IMR-90 (cell line): ENCODE data around the gene BRIP1. TPM values are rescaled to one million over a fixed set of nuclear protein-coding genes. Genes with fewer than 3 reads are reported as not detected.

Experiments used
- ATAC-seq: fragments of 200-7000 bp; cut with Tn5 transposase; 2 replicates; pipeline ENCODE4 v1.9.1; 2020; ENCODE audit warnings: low read depth, mild to moderate bottlenecking, moderate library complexity
- BruUV-seq: library from RNA; stranded (reverse); fragments of 400-500 nt; replicated peaks from 2 replicates; lab custom pipeline; 2021; lab: Mats Ljungman, UMichigan
- CTCF ChIA-PET: fragments of 300-600 bp; formaldehyde crosslinking; extraction: SDS; loops from one replicate; lab custom pipeline; 2021; ENCODE audit warnings: antibody characterized with exemption; lab: Yijun Ruan, JAX
- POLR2A ChIA-PET: fragments of 300-600 bp; sonication (Branson Sonifier 250); formaldehyde crosslinking; loops from one replicate; lab custom pipeline; 2022; ENCODE audit warnings: antibody characterized with exemption; ENCODE audit not compliant: unreplicated experiment; lab: Charles Lee
- DNase-seq: peaks from one replicate; pipeline ENCODE4 v3.0.0; 2013
- H2AFZ ChIP-seq: replicated peaks from 2 replicates; pipeline ENCODE3; 2013; ENCODE audit warnings: low read length, mild to moderate bottlenecking; ENCODE audit not compliant: poor library complexity
- H2AK5ac ChIP-seq: 2 replicates; pipeline ENCODE4 v1.6.1; 2013; ENCODE audit warnings: low read depth, low read length, inconsistent platforms
- H2AK9ac ChIP-seq: replicated peaks from 2 replicates; pipeline ENCODE3; 2013; ENCODE audit warnings: mild to moderate bottlenecking, low read depth, low read length, moderate library complexity; ENCODE audit not compliant: poor library complexity
- H2BK120ac ChIP-seq: 2 replicates; pipeline ENCODE4 v1.6.1; 2013; ENCODE audit warnings: low read depth, low read length, inconsistent platforms
- H2BK15ac ChIP-seq: 3 replicates; pipeline ENCODE4 v1.6.1; 2013; ENCODE audit warnings: low read depth, low read length, inconsistent platforms
- H2BK20ac ChIP-seq: 2 replicates; pipeline ENCODE4 v1.6.1; 2013; ENCODE audit warnings: low read depth, mild to moderate bottlenecking, inconsistent platforms, low read length, moderate library complexity
- H2BK5ac ChIP-seq: 2 replicates; pipeline ENCODE4 v1.6.1; 2013; ENCODE audit warnings: mild to moderate bottlenecking, low read depth, low read length, inconsistent platforms; ENCODE audit not compliant: poor library complexity, severe bottlenecking
- H3K14ac ChIP-seq: replicated peaks from 2 replicates; pipeline ENCODE4 v1.6.1; 2013; ENCODE audit warnings: low read depth, low read length, inconsistent platforms
- H3K18ac ChIP-seq: 2 replicates; pipeline ENCODE4 v1.6.1; 2013; ENCODE audit warnings: low read depth, low read length, control low read depth
- H3K23ac ChIP-seq: 2 replicates; pipeline ENCODE4 v1.6.1; 2013; ENCODE audit warnings: low read depth, low read length, inconsistent platforms
- H3K27ac ChIP-seq: 2 replicates; pipeline ENCODE4 v1.5.1; 2013; ENCODE audit warnings: mild to moderate bottlenecking, control low read depth, low read length; ENCODE audit not compliant: insufficient read depth
- H3K27me3 ChIP-seq: 2 replicates; pipeline ENCODE4 v1.6.1; 2013; ENCODE audit warnings: low read length; ENCODE audit not compliant: control insufficient read depth, insufficient read depth
- H3K36me3 ChIP-seq: 2 replicates; pipeline ENCODE4 v1.6.1; 2013; ENCODE audit warnings: low read length, mixed read lengths; ENCODE audit not compliant: control insufficient read depth, insufficient read depth
- H3K4ac ChIP-seq: 2 replicates; pipeline ENCODE4 v1.6.1; 2013; ENCODE audit warnings: low read depth, low read length, inconsistent platforms
- H3K4me1 ChIP-seq: 2 replicates; pipeline ENCODE4 v1.6.1; 2013; ENCODE audit warnings: low read length, mixed read lengths; ENCODE audit not compliant: control insufficient read depth, insufficient read depth
- H3K4me2 ChIP-seq: 2 replicates; pipeline ENCODE4 v1.6.1; 2013; ENCODE audit warnings: low read depth, mild to moderate bottlenecking, control low read depth, low read length, moderate library complexity
- H3K4me3 ChIP-seq: 2 replicates; pipeline ENCODE4 v1.5.1; 2013; ENCODE audit warnings: low read depth, mild to moderate bottlenecking, control low read depth, low read length, moderate library complexity; ENCODE audit not compliant: insufficient read depth
- H3K56ac ChIP-seq: 2 replicates; pipeline ENCODE4 v1.6.1; 2013; ENCODE audit warnings: low read length, inconsistent platforms; ENCODE audit not compliant: insufficient read depth; ENCODE audit errors: extremely low read depth
- H3K79me1 ChIP-seq, 2 experiments: 2 replicates each; pipeline ENCODE4 v1.6.1; 2013; ENCODE audit warnings: low read length in 2 of 2, inconsistent platforms in 1 of 2, low read depth in 1 of 2
- H3K9ac ChIP-seq: 2 replicates; pipeline ENCODE4 v1.6.1; 2013; ENCODE audit warnings: low read depth, low read length, control low read depth
- H3K9me1 ChIP-seq: 2 replicates; pipeline ENCODE4 v1.6.1; 2013; ENCODE audit warnings: low read length, inconsistent platforms; ENCODE audit not compliant: insufficient read depth
- H3K9me3 ChIP-seq: 2 replicates; pipeline ENCODE4 v1.6.1; 2013; ENCODE audit warnings: low read length; ENCODE audit not compliant: control insufficient read depth, insufficient read depth
- H4K20me1 ChIP-seq: 2 replicates; pipeline ENCODE4 v1.6.1; 2013; ENCODE audit warnings: low read length, inconsistent platforms; ENCODE audit not compliant: insufficient read depth
- H4K5ac ChIP-seq: 2 replicates; pipeline ENCODE4 v1.6.1; 2013; ENCODE audit warnings: mild to moderate bottlenecking, low read depth, low read length, control low read depth
- H4K8ac ChIP-seq, 2 experiments: 2 replicates each; pipeline ENCODE4 v1.6.1; 2013; ENCODE audit warnings: low read depth in 2 of 2, low read length in 2 of 2, control low read depth in 1 of 2, inconsistent platforms in 1 of 2
- H4K91ac ChIP-seq: 2 replicates; pipeline ENCODE4 v1.6.1; 2013; ENCODE audit warnings: low read depth, low read length, inconsistent platforms; ENCODE audit not compliant: insufficient read depth
- BHLHE40 ChIP-seq: fragments of 150-350 bp; IDR thresholded peaks from 2 replicates; pipeline ENCODE4 v1.6.1; 2016; ENCODE audit warnings: mild to moderate bottlenecking, low read depth, low read length
- CEBPB ChIP-seq: IDR thresholded peaks from 2 replicates; pipeline ENCODE4 v1.6.1; 2012; ENCODE audit warnings: low read depth, low read length, improper control_type of control experiment
- CHD1 ChIP-seq: IDR thresholded peaks from 2 replicates; pipeline ENCODE4 v1.6.1; 2012; ENCODE audit warnings: low read depth, low read length, improper control_type of control experiment
- CTCF ChIP-seq: conservative IDR thresholded peaks from 2 replicates; pipeline ENCODE4 v1.5.1; 2012; ENCODE audit warnings: mild to moderate bottlenecking, low read depth, low read length, improper control_type of control experiment
- ELK1 ChIP-seq: fragments of 150-350 bp; IDR thresholded peaks from 2 replicates; pipeline ENCODE4 v1.6.1; 2016; ENCODE audit warnings: low read depth, mild to moderate bottlenecking, low read length, moderate library complexity, borderline replicate concordance
- FOS ChIP-seq: fragments of 150-350 bp; IDR thresholded peaks from 2 replicates; pipeline ENCODE4 v1.6.1; 2016; ENCODE audit warnings: low read depth, low read length
- MAFK ChIP-seq: IDR thresholded peaks from 2 replicates; pipeline ENCODE4 v1.6.1; 2012; ENCODE audit warnings: low read depth, low read length, improper control_type of control experiment
- MAZ ChIP-seq: IDR thresholded peaks from 2 replicates; pipeline ENCODE4 v1.6.1; 2012; ENCODE audit warnings: low read depth, mild to moderate bottlenecking, low read length, improper control_type of control experiment, moderate library complexity, borderline replicate concordance
- MXI1 ChIP-seq: IDR thresholded peaks from 2 replicates; pipeline ENCODE4 v1.6.1; 2012; ENCODE audit warnings: low read depth, mild to moderate bottlenecking, low read length, moderate library complexity, borderline replicate concordance
- NFE2L2 ChIP-seq: fragments of 150-350 bp; IDR thresholded peaks from 2 replicates; pipeline ENCODE4 v1.6.1; 2016; ENCODE audit warnings: low read depth, mild to moderate bottlenecking, low read length
- POLR2A ChIP-seq: IDR thresholded peaks from 2 replicates; pipeline ENCODE4 v1.6.1; 2012; ENCODE audit warnings: mild to moderate bottlenecking, low read depth, low read length
- RAD21 ChIP-seq: IDR thresholded peaks from 2 replicates; pipeline ENCODE4 v1.6.1; 2012; ENCODE audit warnings: low read length, improper control_type of control experiment
- RCOR1 ChIP-seq: IDR thresholded peaks from 2 replicates; pipeline ENCODE4 v1.6.1; 2012; ENCODE audit warnings: mild to moderate bottlenecking, low read length, improper control_type of control experiment; ENCODE audit not compliant: insufficient replicate concordance
- RFX5 ChIP-seq: IDR thresholded peaks from 2 replicates; pipeline ENCODE4 v1.8.0; 2012; ENCODE audit warnings: low read depth, mild to moderate bottlenecking, low read length, moderate library complexity
- SMC3 ChIP-seq: fragments of 150-350 bp; IDR thresholded peaks from 2 replicates; pipeline ENCODE4 v1.6.1; 2016; ENCODE audit warnings: low read depth, mild to moderate bottlenecking, antibody characterized with exemption, low read length, moderate library complexity
- USF2 ChIP-seq: fragments of 150-350 bp; IDR thresholded peaks from 2 replicates; pipeline ENCODE4 v1.6.1; 2017; ENCODE audit warnings: mild to moderate bottlenecking, antibody characterized with exemption, low read length, low read depth
- WGBS, 2 experiments: methylation state at CpG; one replicate each; pipeline versions ENCODE4 v1.1.5 to v1.1.7; 2013; ENCODE audit warnings: missing lambda C conversion rate in 2 of 2; ENCODE audit not compliant: insufficient read length in 1 of 2; ENCODE audit errors: extremely low coverage in 2 of 2; 5-methylcytosine and 5-hydroxymethylcytosine counted together
- dilution Hi-C: fragments of 300-500 bp; cut with HindIII; formaldehyde crosslinking; loops from one replicate; pipeline ENCODE4 v1.14.3; 2018; ENCODE audit warnings: low sequenced_read_pairs; ENCODE audit not compliant: unreplicated experiment
- in situ Hi-C: fragments of 300-500 bp; cut with MboI; formaldehyde crosslinking; loops from 3 replicates; pipeline ENCODE4 v1.14.3; 2019; ENCODE audit warnings: low sequenced_read_pairs, inconsistent platforms, mixed read lengths
- intact Hi-C: fragments of 100-400 bp; cut with micrococcal nuclease; formaldehyde crosslinking; loops from 2 replicates; pipeline ENCODE4 v1.10.0; 2022
- polyA plus RNA-seq, 3 experiments: library from polyadenylated mRNA; depleted of rRNA; stranded (reverse); fragments of >200 nt; gene quantifications; 2 replicates each; pipeline ENCODE4 v1.2.3, GENCODE V29; 2012; ENCODE audit warnings: low replicate concordance in 1 of 3
- total RNA-seq: library from RNA; depleted of rRNA; stranded (reverse); fragments of >200 nt; gene quantifications from 2 replicates; pipeline ENCODE4 v1.2.3, GENCODE V29; 2012

BRIP1 gene
- total and polyA plus RNA-seq, 2 of the 4 experiments (the other 2 are of a cell fraction), result 6.1 to 19.7 TPM

- Histone ChIP-seq H3K36me3 (peaks cover 6% of the 10 kb centered on the region; the same call in 1 of the 2 replicates), H2AK9ac (no peak overlapping the region), H3K56ac (no peak overlapping the region), H3K4me1 (no peaks in the 10 kb centered on the region), H2AFZ (no peak overlapping the region), H4K20me1 (no peaks in the 10 kb centered on the region; the same call in 1 of the 2 replicates), H2BK5ac (no peak overlapping the region), H3K14ac (no peak overlapping the region), H3K9ac (no peak overlapping the region), H3K27me3 (no peaks in the 10 kb centered on the region), H3K9me1 (no peaks in the 10 kb centered on the region; the same call in 1 of the 2 replicates), H4K91ac (no peak overlapping the region), H2BK120ac (no peak overlapping the region), H2BK15ac (no peak overlapping the region), H3K4me2 (no peak overlapping the region), H3K79me1 (peaks cover 8 to 26% of the 10 kb centered on the region in 2 experiments; a peak in 3 of 4 replicates), H3K27ac (no peak overlapping the region), H2BK20ac (no peak overlapping the region), H2AK5ac (no peak overlapping the region), H3K4me3 (no peak overlapping the region), H4K8ac (no peak overlapping the region), H3K4ac (no peak overlapping the region), H3K18ac (no peak overlapping the region), H3K9me3 (no peaks in the 10 kb centered on the region), H4K5ac (no peak overlapping the region), H3K23ac (no peak overlapping the region)
- DNase-seq (no peak), ATAC-seq (no peak)
- in situ Hi-C loops, result loop anchor here (10.0 kb wide), 1 partner anchor 421 kb away; no protein-coding TSS in a partner anchor
- WGBS, 2 experiments, result 100% methylated on average over 2 of the region's 8 CpGs; no CpG with 5 or more reads in 1 of the 2 experiments
- intact Hi-C loops, result no loop called here
- ChIA-PET POLR2A (no interaction called here), CTCF (no interaction called here)
- BruUV-seq, result no TSS peak
- dilution Hi-C loops, result no loop called here
- TF ChIP-seq RAD21, result no peak
- TF ChIP-seq CTCF, result no peak
- no peak for TF ChIP-seq RCOR1
- no peak for TF ChIP-seq USF2
- TF ChIP-seq RFX5, result no peak
- TF ChIP-seq MXI1, result no peak
- TF ChIP-seq ELK1, result no peak
- TF ChIP-seq NFE2L2, result no peak
- no peak for TF ChIP-seq MAFK
- no peak for TF ChIP-seq POLR2A
- no peak for TF ChIP-seq MAZ
- TF ChIP-seq CHD1, result no peak
- TF ChIP-seq BHLHE40, result no peak
- TF ChIP-seq SMC3, result no peak
- no peak for TF ChIP-seq FOS
- no peak for TF ChIP-seq CEBPB
These were observed 17.2 kb downstream of the BRIP1 start for GRCh38 chr17:61846088-61846487.
